SK-N-MC (cell line): ENCODE measurements around the gene TOM1.
"Not testable (repeated sequence)": the region's sequence is repeated elsewhere in the genome, so short reads cannot be mapped to it uniquely, and the experiment has no call there.

ENCODE experiments used
- DNase-seq: peaks from one replicate; pipeline ENCODE4 v3.0.0-alpha.2; 2011; ENCODE audit warnings: low read depth, low spot score
- H3K27ac ChIP-seq: fragments of 200-600 bp; sonication (generic); 2 replicates; pipeline ENCODE4 v1.5.1; 2016; ENCODE audit warnings: mixed run types
- H3K36me3 ChIP-seq: fragments of 200-600 bp; sonication (generic); 2 replicates; pipeline ENCODE4 v1.6.1; 2017; ENCODE audit warnings: antibody characterized with exemption, low read length, mixed read lengths; ENCODE audit not compliant: insufficient read depth
- H3K4me3 ChIP-seq: fragments of 200-600 bp; sonication (generic); 2 replicates; pipeline ENCODE4 v1.5.1; 2016
- H3K9ac ChIP-seq: fragments of 200-600 bp; sonication (generic); 2 replicates; pipeline ENCODE4 v1.8.0; 2017; ENCODE audit warnings: mixed run types, mixed read lengths; ENCODE audit not compliant: insufficient read length
- H3K9me3 ChIP-seq: fragments of 200-600 bp; sonication (generic); 2 replicates; pipeline ENCODE4 v1.6.1; 2017; ENCODE audit warnings: low read depth, mild to moderate bottlenecking, antibody characterized with exemption, low read length, moderate library complexity, mixed read lengths
- EZH2 ChIP-seq: fragments of 200-600 bp; sonication (generic); IDR thresholded peaks from one replicate; pipeline ENCODE4 v1.6.1; 2017; ENCODE audit warnings: antibody characterized with exemption
- FOXP2 ChIP-seq: optimal IDR thresholded peaks from 2 replicates; pipeline ENCODE3; 2011; ENCODE audit warnings: mild to moderate bottlenecking, moderate library complexity; ENCODE audit not compliant: insufficient read depth; ENCODE audit errors: extremely low read length, control extremely low read depth
- POLR2AphosphoS5 ChIP-seq: IDR thresholded peaks from 2 replicates; pipeline ENCODE4 v1.6.1; 2012; ENCODE audit warnings: mild to moderate bottlenecking, low read depth, low read length, borderline replicate concordance

TOM1 gene

GRCh38 chr22:35359380-35360065 lies 59.8 kb downstream of the TOM1 start:
- Histone ChIP-seq H3K9me3 (no peaks in the 10 kb centered on the region), H3K4me3 (no peak overlapping the region), H3K27ac (no peak overlapping the region), H3K36me3 (no peaks in the 10 kb centered on the region), H3K9ac (no peak overlapping the region)
- TF ChIP-seq POLR2AphosphoS5, result no peak
- TF ChIP-seq FOXP2, result no peak
- TF ChIP-seq EZH2, result no peak
- DNase-seq, result no peak

- no peak overlapping the region for H3K27ac ChIP-seq
- no peaks in the 10 kb centered on the region for H3K36me3 ChIP-seq
- H3K9me3 ChIP-seq, result no peaks in the 10 kb centered on the region
- H3K9ac ChIP-seq, result no peak overlapping the region
- no peak for DNase-seq
- TF ChIP-seq POLR2AphosphoS5 (no peak), FOXP2 (no peak), EZH2 (no peak)
- no peak overlapping the region for H3K4me3 ChIP-seq
Measured at GRCh38 chr22:35361001-35361558, 61.4 kb downstream of the TOM1 start.

- Histone ChIP-seq H3K9ac (no peak overlapping the region), H3K4me3 (no peak overlapping the region), H3K36me3 (no peaks in the 10 kb centered on the region), H3K27ac (no peak overlapping the region), H3K9me3 (no peaks in the 10 kb centered on the region)
- DNase-seq, result no peak
- TF ChIP-seq POLR2AphosphoS5 (no peak), EZH2 (no peak), FOXP2 (no peak)
Measured at GRCh38 chr22:35363566-35364086, 63.9 kb downstream of the TOM1 start.

- H3K36me3 ChIP-seq, H3K9ac ChIP-seq, H3K4me3 ChIP-seq, H3K27ac ChIP-seq, H3K9me3 ChIP-seq, DNase-seq: not testable (repeated sequence)
Measured at GRCh38 chr22:35364230-35364629, 64.5 kb downstream of the TOM1 start.

GRCh38 chr22:35367331-35367886 lies 67.7 kb downstream of the TOM1 start:
- Histone ChIP-seq H3K36me3 (no peaks in the 10 kb centered on the region), H3K9me3 (no peaks in the 10 kb centered on the region), H3K27ac (no peak overlapping the region), H3K4me3 (no peak overlapping the region), H3K9ac (no peak overlapping the region)
- no peak for DNase-seq
- TF ChIP-seq POLR2AphosphoS5 (no peak), EZH2 (no peak), FOXP2 (no peak)

- no peak overlapping the region for H3K9ac ChIP-seq
- H3K27ac ChIP-seq, result no peak overlapping the region
- no peak overlapping the region for H3K4me3 ChIP-seq
- no peaks in the 10 kb centered on the region for H3K36me3 ChIP-seq
- TF ChIP-seq POLR2AphosphoS5 (no peak), FOXP2 (no peak), EZH2 (no peak)
- DNase-seq, result no peak
- no peaks in the 10 kb centered on the region for H3K9me3 ChIP-seq
Measured at GRCh38 chr22:35368386-35368785, 68.7 kb downstream of the TOM1 start.

GRCh38 chr22:35369996-35370395 lies 70.3 kb downstream of the TOM1 start:
- TF ChIP-seq EZH2, result no peak
- no peak for TF ChIP-seq POLR2AphosphoS5
- no peak for TF ChIP-seq FOXP2
- H3K9ac ChIP-seq, result no peak overlapping the region

GRCh38 chr22:35373781-35374180 lies 74.1 kb downstream of the TOM1 start:
- H3K9me3 ChIP-seq, result no peaks in the 10 kb centered on the region
- H3K27ac ChIP-seq, result peak overlapping the region; percentile 82
- H3K9ac ChIP-seq, result no peak overlapping the region
- DNase-seq, result no peak
- no peak overlapping the region for H3K4me3 ChIP-seq
- no peaks in the 10 kb centered on the region for H3K36me3 ChIP-seq
- TF ChIP-seq EZH2, result no peak
- TF ChIP-seq POLR2AphosphoS5, result no peak
- no peak for TF ChIP-seq FOXP2

More at GRCh38 chr22:35369996-35370395, 70.3 kb downstream of the TOM1 start:
- peak overlapping the region; percentile 51 for H3K27ac ChIP-seq
- H3K9me3 ChIP-seq, result no peaks in the 10 kb centered on the region
- H3K4me3 ChIP-seq, result no peak overlapping the region
- no peaks in the 10 kb centered on the region for H3K36me3 ChIP-seq
- no peak for DNase-seq

- Histone ChIP-seq H3K36me3 (no peaks in the 10 kb centered on the region), H3K4me3 (no peak overlapping the region), H3K9ac (no peak overlapping the region), H3K9me3 (no peaks in the 10 kb centered on the region), H3K27ac (peak overlapping the region; percentile 91; the same call in 1 of the 2 replicates)
- no peak for DNase-seq
- TF ChIP-seq POLR2AphosphoS5 (no peak), EZH2 (no peak), FOXP2 (no peak)
Measured at GRCh38 chr22:35375031-35375430, 75.3 kb downstream of the TOM1 start.
